K562 (cell line): ENCODE measurements around the gene LACC1. TPM values are rescaled to one million over a fixed set of nuclear protein-coding genes. Genes with fewer than 3 reads are reported as not detected.

Source experiments
- BHLHE40 ChIP-seq: IDR thresholded peaks from 2 replicates; pipeline ENCODE4 v1.6.1; 2011; ENCODE audit warnings: low read length, improper control_type of control experiment
- FOXJ2 ChIP-seq: fragments of 200-800 bp; sonication (Bioruptor generic); IDR thresholded peaks from 2 replicates; pipeline ENCODE4 v1.6.1; 2016; ENCODE audit warnings: missing genetic modification characterization, missing compliant biosample characterization
- FOXM1 ChIP-seq, 2 experiments: fragments of 450-650 bp in 1 of 2; sonication (generic) in 1 of 2; formaldehyde crosslinking in 1 of 2; IDR thresholded peaks; 2 replicates each; pipeline versions ENCODE4 v1.6.1 to v1.9.0; 2017 to 2022; ENCODE audit warnings: low read depth in 2 of 2, mild to moderate bottlenecking in 2 of 2, missing genetic modification reagents in 1 of 2, moderate library complexity in 1 of 2
- HDAC1 ChIP-seq, 2 experiments: fragments of 450-650 bp; IDR thresholded peaks; 2 replicates each; pipeline ENCODE4 v1.6.1; 2016 to 2017; ENCODE audit warnings: inconsistent platforms in 1 of 2, mild to moderate bottlenecking in 1 of 2, moderate library complexity in 1 of 2
- IRF2 ChIP-seq: sonication (generic); formaldehyde crosslinking; IDR thresholded peaks from 2 replicates; pipeline ENCODE4 v1.8.1; 2022; ENCODE audit warnings: mild to moderate bottlenecking, missing genetic modification reagents
- RCOR1 ChIP-seq, 2 experiments: IDR thresholded peaks; 2 replicates each; pipeline ENCODE4 v1.6.1; 2012; ENCODE audit warnings: low read depth in 2 of 2, low read length in 2 of 2, borderline replicate concordance in 1 of 2, improper control_type of control experiment in 1 of 2
- TAF7 ChIP-seq: fragments of 450-650 bp; IDR thresholded peaks from 2 replicates; pipeline ENCODE4 v1.6.1; 2016; ENCODE audit warnings: missing genetic modification characterization, missing compliant biosample characterization
- YBX1 ChIP-seq: fragments of 450-650 bp; IDR thresholded peaks from 2 replicates; pipeline ENCODE4 v1.7.1; 2016; ENCODE audit warnings: mild to moderate bottlenecking
- ZFP30 ChIP-seq: fragments of 250-450 bp; sonication (Bioruptor Pico); IDR thresholded peaks from 2 replicates; pipeline ENCODE4 v1.8.0; 2022; ENCODE audit warnings: moderate library complexity, mild to moderate bottlenecking, inconsistent platforms, borderline replicate concordance
- polyA plus RNA-seq, 8 experiments: library from polyadenylated mRNA; depleted of rRNA in 4 of 8; stranded (reverse) in 5 of 8; unstranded in 3 of 8; fragments of >200 nt; fragmentation: Nextera tagmentation in 2 of 8; fragmentation: Illumina TruSeq in 1 of 8; extraction: Ambion mirVana in 2 of 8; extraction: Trizol in 1 of 8; gene quantifications; 2 replicates each; pipeline versions ENCODE4 v1.2.1 to v1.2.3, GENCODE V29; 2011 to 2014; ENCODE audit warnings: inconsistent platforms in 1 of 8, missing spikeins in 1 of 8
- total RNA-seq, 7 experiments: library from RNA; depleted of rRNA in 6 of 7; stranded (reverse); fragments of >200 nt in 6 of 7; fragmentation: Illumina TruSeq in 2 of 7; extraction: Trizol in 2 of 7; gene quantifications; 2 replicates each; pipeline versions ENCODE4 v1.2.1 to v1.2.3, GENCODE V29; 2011 to 2021; ENCODE audit warnings: low replicate concordance in 1 of 7
- TF ChIP-seq, protein P1 (sequence below), 2 experiments: fragments of 450-650 bp; IDR thresholded peaks; 2 replicates each; pipeline ENCODE4 v1.6.1; 2016
- TF ChIP-seq, protein P2 (sequence below): fragments of 200-600 bp; sonication (generic); IDR thresholded peaks from one replicate; pipeline ENCODE4 v1.6.1; 2012; ENCODE audit warnings: mild to moderate bottlenecking, low read depth, low read length, inconsistent platforms
- TF ChIP-seq, protein P3 (sequence below), 3 experiments: IDR thresholded peaks in 2 of 3; conservative IDR thresholded peaks in 1 of 3; 2 replicates each; pipeline ENCODE4 v1.5.1; 2011 to 2012; ENCODE audit warnings: low read length in 3 of 3, mild to moderate bottlenecking in 3 of 3, control low read depth in 2 of 3, improper control_type of control experiment in 1 of 3, inconsistent platforms in 1 of 3, low read depth in 1 of 3, mixed read lengths in 1 of 3, moderate library complexity in 1 of 3; ENCODE audit not compliant: insufficient read depth in 2 of 3

Gene LACC1
- total and polyA plus RNA-seq, 9 of the 15 experiments (the other 6 are each of a cell fraction or from before 2014, with no cell fraction given), result 0.24 TPM; not detected in 8

DNA sequence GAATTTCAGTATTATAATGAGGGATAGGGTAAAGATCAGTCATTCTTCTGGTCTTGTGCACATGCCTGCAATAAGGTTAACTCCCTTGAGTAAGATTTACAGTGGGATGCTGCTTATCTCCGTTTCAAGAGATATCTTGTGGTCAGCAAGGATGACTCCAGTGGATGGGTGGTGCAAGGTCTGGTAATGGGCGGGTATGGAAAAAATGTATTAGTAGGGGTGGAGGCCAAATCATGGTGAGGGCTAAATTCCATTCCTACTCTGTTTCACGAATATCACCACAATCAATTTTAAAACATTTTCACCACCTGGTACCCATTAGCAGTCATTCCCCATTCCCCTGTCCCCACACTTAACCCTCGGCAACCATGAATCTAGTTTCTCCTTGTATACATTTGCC is 40.8 kb upstream of the LACC1 start (continued):
- TF ChIP-seq, protein P1, sequence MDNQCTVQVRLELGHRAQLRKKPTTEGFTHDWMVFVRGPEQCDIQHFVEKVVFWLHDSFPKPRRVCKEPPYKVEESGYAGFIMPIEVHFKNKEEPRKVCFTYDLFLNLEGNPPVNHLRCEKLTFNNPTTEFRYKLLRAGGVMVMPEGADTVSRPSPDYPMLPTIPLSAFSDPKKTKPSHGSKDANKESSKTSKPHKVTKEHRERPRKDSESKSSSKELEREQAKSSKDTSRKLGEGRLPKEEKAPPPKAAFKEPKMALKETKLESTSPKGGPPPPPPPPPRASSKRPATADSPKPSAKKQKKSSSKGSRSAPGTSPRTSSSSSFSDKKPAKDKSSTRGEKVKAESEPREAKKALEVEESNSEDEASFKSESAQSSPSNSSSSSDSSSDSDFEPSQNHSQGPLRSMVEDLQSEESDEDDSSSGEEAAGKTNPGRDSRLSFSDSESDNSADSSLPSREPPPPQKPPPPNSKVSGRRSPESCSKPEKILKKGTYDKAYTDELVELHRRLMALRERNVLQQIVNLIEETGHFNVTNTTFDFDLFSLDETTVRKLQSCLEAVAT (IDR thresholded peaks at IDR 0.05), result no peak
- no peak for TF ChIP-seq HDAC1 (IDR thresholded peaks at IDR 0.05)
- TF ChIP-seq ZFP30 (CRISPR knock-in tag), result no peak
- TF ChIP-seq FOXM1 (IDR thresholded peaks at IDR 0.05; ENCODE audit: low read depth), result no peak
- no peak for TF ChIP-seq FOXM1 (CRISPR knock-in tag; IDR thresholded peaks at IDR 0.05; ENCODE audit: low read depth)
- TF ChIP-seq, protein P2, sequence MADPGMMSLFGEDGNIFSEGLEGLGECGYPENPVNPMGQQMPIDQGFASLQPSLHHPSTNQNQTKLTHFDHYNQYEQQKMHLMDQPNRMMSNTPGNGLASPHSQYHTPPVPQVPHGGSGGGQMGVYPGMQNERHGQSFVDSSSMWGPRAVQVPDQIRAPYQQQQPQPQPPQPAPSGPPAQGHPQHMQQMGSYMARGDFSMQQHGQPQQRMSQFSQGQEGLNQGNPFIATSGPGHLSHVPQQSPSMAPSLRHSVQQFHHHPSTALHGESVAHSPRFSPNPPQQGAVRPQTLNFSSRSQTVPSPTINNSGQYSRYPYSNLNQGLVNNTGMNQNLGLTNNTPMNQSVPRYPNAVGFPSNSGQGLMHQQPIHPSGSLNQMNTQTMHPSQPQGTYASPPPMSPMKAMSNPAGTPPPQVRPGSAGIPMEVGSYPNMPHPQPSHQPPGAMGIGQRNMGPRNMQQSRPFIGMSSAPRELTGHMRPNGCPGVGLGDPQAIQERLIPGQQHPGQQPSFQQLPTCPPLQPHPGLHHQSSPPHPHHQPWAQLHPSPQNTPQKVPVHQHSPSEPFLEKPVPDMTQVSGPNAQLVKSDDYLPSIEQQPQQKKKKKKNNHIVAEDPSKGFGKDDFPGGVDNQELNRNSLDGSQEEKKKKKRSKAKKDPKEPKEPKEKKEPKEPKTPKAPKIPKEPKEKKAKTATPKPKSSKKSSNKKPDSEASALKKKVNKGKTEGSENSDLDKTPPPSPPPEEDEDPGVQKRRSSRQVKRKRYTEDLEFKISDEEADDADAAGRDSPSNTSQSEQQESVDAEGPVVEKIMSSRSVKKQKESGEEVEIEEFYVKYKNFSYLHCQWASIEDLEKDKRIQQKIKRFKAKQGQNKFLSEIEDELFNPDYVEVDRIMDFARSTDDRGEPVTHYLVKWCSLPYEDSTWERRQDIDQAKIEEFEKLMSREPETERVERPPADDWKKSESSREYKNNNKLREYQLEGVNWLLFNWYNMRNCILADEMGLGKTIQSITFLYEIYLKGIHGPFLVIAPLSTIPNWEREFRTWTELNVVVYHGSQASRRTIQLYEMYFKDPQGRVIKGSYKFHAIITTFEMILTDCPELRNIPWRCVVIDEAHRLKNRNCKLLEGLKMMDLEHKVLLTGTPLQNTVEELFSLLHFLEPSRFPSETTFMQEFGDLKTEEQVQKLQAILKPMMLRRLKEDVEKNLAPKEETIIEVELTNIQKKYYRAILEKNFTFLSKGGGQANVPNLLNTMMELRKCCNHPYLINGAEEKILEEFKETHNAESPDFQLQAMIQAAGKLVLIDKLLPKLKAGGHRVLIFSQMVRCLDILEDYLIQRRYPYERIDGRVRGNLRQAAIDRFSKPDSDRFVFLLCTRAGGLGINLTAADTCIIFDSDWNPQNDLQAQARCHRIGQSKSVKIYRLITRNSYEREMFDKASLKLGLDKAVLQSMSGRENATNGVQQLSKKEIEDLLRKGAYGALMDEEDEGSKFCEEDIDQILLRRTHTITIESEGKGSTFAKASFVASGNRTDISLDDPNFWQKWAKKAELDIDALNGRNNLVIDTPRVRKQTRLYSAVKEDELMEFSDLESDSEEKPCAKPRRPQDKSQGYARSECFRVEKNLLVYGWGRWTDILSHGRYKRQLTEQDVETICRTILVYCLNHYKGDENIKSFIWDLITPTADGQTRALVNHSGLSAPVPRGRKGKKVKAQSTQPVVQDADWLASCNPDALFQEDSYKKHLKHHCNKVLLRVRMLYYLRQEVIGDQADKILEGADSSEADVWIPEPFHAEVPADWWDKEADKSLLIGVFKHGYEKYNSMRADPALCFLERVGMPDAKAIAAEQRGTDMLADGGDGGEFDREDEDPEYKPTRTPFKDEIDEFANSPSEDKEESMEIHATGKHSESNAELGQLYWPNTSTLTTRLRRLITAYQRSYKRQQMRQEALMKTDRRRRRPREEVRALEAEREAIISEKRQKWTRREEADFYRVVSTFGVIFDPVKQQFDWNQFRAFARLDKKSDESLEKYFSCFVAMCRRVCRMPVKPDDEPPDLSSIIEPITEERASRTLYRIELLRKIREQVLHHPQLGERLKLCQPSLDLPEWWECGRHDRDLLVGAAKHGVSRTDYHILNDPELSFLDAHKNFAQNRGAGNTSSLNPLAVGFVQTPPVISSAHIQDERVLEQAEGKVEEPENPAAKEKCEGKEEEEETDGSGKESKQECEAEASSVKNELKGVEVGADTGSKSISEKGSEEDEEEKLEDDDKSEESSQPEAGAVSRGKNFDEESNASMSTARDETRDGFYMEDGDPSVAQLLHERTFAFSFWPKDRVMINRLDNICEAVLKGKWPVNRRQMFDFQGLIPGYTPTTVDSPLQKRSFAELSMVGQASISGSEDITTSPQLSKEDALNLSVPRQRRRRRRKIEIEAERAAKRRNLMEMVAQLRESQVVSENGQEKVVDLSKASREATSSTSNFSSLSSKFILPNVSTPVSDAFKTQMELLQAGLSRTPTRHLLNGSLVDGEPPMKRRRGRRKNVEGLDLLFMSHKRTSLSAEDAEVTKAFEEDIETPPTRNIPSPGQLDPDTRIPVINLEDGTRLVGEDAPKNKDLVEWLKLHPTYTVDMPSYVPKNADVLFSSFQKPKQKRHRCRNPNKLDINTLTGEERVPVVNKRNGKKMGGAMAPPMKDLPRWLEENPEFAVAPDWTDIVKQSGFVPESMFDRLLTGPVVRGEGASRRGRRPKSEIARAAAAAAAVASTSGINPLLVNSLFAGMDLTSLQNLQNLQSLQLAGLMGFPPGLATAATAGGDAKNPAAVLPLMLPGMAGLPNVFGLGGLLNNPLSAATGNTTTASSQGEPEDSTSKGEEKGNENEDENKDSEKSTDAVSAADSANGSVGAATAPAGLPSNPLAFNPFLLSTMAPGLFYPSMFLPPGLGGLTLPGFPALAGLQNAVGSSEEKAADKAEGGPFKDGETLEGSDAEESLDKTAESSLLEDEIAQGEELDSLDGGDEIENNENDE, result no peak
- TF ChIP-seq RCOR1 (IDR thresholded peaks at IDR 0.05; ENCODE audit: borderline replicate concordance in 1 of 2, low read depth in 2 of 2, low read length in 2 of 2), result peak in 1 of 2 experiments; percentile 23; a peak in 1 of 4 replicates
- TF ChIP-seq FOXJ2 (tag), result no peak
- no peak for TF ChIP-seq IRF2
- no peak for TF ChIP-seq TAF7 (tag)
- no peak for TF ChIP-seq YBX1
- TF ChIP-seq BHLHE40, result peak; percentile 19; the same call in 1 of the 2 replicates
- TF ChIP-seq, protein P3, sequence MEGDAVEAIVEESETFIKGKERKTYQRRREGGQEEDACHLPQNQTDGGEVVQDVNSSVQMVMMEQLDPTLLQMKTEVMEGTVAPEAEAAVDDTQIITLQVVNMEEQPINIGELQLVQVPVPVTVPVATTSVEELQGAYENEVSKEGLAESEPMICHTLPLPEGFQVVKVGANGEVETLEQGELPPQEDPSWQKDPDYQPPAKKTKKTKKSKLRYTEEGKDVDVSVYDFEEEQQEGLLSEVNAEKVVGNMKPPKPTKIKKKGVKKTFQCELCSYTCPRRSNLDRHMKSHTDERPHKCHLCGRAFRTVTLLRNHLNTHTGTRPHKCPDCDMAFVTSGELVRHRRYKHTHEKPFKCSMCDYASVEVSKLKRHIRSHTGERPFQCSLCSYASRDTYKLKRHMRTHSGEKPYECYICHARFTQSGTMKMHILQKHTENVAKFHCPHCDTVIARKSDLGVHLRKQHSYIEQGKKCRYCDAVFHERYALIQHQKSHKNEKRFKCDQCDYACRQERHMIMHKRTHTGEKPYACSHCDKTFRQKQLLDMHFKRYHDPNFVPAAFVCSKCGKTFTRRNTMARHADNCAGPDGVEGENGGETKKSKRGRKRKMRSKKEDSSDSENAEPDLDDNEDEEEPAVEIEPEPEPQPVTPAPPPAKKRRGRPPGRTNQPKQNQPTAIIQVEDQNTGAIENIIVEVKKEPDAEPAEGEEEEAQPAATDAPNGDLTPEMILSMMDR (IDR thresholded peaks at IDR 0.05 in 2 of 3, conservative IDR thresholded peaks at IDR 0.05 in 1 of 3; ENCODE audit: insufficient read depth in 2 of 3, low read depth in 1 of 3, low read length in 3 of 3), result no peak
